ENCODE measurements around the gene GABRA4. TPM values are rescaled to one million over a fixed set of nuclear protein-coding genes. Genes with fewer than 3 reads are reported as not detected.
A peak's percentile ranks its signal among the peaks of the same experiment; 100 is the strongest.

Gene GABRA4
- total and polyA plus RNA-seq, 10 of the 15 experiments (the other 5 are each of a cell fraction or from before 2014, with no cell fraction given) = 0.69 to 14.6 (median 1.1) TPM

- TF ChIP-seq, protein P1, sequence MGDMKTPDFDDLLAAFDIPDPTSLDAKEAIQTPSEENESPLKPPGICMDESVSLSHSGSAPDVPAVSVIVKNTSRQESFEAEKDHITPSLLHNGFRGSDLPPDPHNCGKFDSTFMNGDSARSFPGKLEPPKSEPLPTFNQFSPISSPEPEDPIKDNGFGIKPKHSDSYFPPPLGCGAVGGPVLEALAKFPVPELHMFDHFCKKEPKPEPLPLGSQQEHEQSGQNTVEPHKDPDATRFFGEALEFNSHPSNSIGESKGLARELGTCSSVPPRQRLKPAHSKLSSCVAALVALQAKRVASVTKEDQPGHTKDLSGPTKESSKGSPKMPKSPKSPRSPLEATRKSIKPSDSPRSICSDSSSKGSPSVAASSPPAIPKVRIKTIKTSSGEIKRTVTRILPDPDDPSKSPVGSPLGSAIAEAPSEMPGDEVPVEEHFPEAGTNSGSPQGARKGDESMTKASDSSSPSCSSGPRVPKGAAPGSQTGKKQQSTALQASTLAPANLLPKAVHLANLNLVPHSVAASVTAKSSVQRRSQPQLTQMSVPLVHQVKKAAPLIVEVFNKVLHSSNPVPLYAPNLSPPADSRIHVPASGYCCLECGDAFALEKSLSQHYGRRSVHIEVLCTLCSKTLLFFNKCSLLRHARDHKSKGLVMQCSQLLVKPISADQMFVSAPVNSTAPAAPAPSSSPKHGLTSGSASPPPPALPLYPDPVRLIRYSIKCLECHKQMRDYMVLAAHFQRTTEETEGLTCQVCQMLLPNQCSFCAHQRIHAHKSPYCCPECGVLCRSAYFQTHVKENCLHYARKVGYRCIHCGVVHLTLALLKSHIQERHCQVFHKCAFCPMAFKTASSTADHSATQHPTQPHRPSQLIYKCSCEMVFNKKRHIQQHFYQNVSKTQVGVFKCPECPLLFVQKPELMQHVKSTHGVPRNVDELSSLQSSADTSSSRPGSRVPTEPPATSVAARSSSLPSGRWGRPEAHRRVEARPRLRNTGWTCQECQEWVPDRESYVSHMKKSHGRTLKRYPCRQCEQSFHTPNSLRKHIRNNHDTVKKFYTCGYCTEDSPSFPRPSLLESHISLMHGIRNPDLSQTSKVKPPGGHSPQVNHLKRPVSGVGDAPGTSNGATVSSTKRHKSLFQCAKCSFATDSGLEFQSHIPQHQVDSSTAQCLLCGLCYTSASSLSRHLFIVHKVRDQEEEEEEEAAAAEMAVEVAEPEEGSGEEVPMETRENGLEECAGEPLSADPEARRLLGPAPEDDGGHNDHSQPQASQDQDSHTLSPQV (IDR thresholded peaks at IDR 0.05) = no peak
- TF ChIP-seq REST (IDR thresholded peaks at IDR 0.05; ENCODE audit: low read depth, low read length) = no peak
- TF ChIP-seq RCOR1 (conservative IDR thresholded peaks at IDR 0.05; ENCODE audit: low read depth, low read length) = no peak
- no peak for TF ChIP-seq CBFB (IDR thresholded peaks at IDR 0.05; ENCODE audit: low read depth)
- TF ChIP-seq MYB (IDR thresholded peaks at IDR 0.05; ENCODE audit: borderline replicate concordance, low read depth, low read length) = no peak
- no peak for TF ChIP-seq CHD1 (IDR thresholded peaks at IDR 0.05; ENCODE audit: low read depth, low read length)
- TF ChIP-seq GATAD2B (conservative IDR thresholded peaks at IDR 0.05; ENCODE audit: low read depth) = peak; percentile 62; the same call in 1 of the 2 replicates
- TF ChIP-seq, protein P2, sequence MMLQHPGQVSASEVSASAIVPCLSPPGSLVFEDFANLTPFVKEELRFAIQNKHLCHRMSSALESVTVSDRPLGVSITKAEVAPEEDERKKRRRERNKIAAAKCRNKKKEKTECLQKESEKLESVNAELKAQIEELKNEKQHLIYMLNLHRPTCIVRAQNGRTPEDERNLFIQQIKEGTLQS (IDR thresholded peaks at IDR 0.05; ENCODE audit: borderline replicate concordance, extremely low read depth, low read depth, low read length) = no peak
- TF ChIP-seq, protein P3, sequence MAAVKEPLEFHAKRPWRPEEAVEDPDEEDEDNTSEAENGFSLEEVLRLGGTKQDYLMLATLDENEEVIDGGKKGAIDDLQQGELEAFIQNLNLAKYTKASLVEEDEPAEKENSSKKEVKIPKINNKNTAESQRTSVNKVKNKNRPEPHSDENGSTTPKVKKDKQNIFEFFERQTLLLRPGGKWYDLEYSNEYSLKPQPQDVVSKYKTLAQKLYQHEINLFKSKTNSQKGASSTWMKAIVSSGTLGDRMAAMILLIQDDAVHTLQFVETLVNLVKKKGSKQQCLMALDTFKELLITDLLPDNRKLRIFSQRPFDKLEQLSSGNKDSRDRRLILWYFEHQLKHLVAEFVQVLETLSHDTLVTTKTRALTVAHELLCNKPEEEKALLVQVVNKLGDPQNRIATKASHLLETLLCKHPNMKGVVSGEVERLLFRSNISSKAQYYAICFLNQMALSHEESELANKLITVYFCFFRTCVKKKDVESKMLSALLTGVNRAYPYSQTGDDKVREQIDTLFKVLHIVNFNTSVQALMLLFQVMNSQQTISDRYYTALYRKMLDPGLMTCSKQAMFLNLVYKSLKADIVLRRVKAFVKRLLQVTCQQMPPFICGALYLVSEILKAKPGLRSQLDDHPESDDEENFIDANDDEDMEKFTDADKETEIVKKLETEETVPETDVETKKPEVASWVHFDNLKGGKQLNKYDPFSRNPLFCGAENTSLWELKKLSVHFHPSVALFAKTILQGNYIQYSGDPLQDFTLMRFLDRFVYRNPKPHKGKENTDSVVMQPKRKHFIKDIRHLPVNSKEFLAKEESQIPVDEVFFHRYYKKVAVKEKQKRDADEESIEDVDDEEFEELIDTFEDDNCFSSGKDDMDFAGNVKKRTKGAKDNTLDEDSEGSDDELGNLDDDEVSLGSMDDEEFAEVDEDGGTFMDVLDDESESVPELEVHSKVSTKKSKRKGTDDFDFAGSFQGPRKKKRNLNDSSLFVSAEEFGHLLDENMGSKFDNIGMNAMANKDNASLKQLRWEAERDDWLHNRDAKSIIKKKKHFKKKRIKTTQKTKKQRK (IDR thresholded peaks at IDR 0.05; ENCODE audit: low read depth, low read length) = no peak
- no peak for TF ChIP-seq IRF3 (IDR thresholded peaks at IDR 0.05)
- TF ChIP-seq POLR2AphosphoS2 (IDR thresholded peaks at IDR 0.05; ENCODE audit: low read depth, low read length) = no peak
- no peak for TF ChIP-seq PAX8 (IDR thresholded peaks at IDR 0.05)
- TF ChIP-seq E2F4 (IDR thresholded peaks at IDR 0.05; ENCODE audit: low read depth, low read length) = no peak
- TF ChIP-seq STAT1 (conservative IDR thresholded peaks at IDR 0.05) = 0 out of 2 replicates have a peak, but pooled peaks have one; percentile 44
- TF ChIP-seq RFX5 (IDR thresholded peaks at IDR 0.05; ENCODE audit: low read depth, low read length) = no peak
- no peak for TF ChIP-seq POLR2AphosphoS5 (IDR thresholded peaks at IDR 0.05; ENCODE audit: low read length)
These were observed 39.2 kb upstream of the GABRA4 start (continued) for GRCh38 chr4:47032405-47033106.
